Measurements from ENCODE around the gene PNISR.

GRCh38 chr6:99366852-99367251 is 58.3 kb downstream of the PNISR start:
- TF ChIP-seq, protein P1, sequence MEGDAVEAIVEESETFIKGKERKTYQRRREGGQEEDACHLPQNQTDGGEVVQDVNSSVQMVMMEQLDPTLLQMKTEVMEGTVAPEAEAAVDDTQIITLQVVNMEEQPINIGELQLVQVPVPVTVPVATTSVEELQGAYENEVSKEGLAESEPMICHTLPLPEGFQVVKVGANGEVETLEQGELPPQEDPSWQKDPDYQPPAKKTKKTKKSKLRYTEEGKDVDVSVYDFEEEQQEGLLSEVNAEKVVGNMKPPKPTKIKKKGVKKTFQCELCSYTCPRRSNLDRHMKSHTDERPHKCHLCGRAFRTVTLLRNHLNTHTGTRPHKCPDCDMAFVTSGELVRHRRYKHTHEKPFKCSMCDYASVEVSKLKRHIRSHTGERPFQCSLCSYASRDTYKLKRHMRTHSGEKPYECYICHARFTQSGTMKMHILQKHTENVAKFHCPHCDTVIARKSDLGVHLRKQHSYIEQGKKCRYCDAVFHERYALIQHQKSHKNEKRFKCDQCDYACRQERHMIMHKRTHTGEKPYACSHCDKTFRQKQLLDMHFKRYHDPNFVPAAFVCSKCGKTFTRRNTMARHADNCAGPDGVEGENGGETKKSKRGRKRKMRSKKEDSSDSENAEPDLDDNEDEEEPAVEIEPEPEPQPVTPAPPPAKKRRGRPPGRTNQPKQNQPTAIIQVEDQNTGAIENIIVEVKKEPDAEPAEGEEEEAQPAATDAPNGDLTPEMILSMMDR (IDR thresholded peaks at IDR 0.05), result no peak
- no peak for TF ChIP-seq POLR2A (IDR thresholded peaks at IDR 0.05)

All from lower leg skin (tissue), 3 donors.